ENCODE results near the gene PALB2. TPM values are rescaled to one million over a fixed set of nuclear protein-coding genes. Genes with fewer than 3 reads are reported as not detected.
A peak's percentile ranks its signal among the peaks of the same experiment; 100 is the strongest.

PALB2 gene
- total and polyA plus RNA-seq, 2 of the 13 experiments (the other 11 are each of a cell fraction or from before 2014, with no cell fraction given): 12.1 to 40.9 TPM

DNA sequence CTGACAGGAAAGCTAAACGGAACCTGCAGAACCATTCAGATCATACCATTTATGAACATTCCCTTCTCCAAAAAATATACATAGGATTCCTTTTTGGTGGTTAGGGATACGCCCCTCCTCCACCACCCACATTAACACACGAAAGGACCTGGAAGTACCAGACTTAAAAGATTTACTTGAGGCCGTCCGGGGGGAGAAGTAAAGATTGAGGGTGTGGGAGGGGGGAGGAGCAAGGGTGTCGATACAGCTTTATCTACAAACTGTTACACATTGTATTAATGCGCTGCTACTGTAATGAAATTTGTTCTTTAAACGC, 537 bp downstream of the PALB2 start (continued):
- TF ChIP-seq, protein P1, sequence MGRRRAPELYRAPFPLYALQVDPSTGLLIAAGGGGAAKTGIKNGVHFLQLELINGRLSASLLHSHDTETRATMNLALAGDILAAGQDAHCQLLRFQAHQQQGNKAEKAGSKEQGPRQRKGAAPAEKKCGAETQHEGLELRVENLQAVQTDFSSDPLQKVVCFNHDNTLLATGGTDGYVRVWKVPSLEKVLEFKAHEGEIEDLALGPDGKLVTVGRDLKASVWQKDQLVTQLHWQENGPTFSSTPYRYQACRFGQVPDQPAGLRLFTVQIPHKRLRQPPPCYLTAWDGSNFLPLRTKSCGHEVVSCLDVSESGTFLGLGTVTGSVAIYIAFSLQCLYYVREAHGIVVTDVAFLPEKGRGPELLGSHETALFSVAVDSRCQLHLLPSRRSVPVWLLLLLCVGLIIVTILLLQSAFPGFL (CRISPR knock-in tag; IDR thresholded peaks at IDR 0.05): no peak
- TF ChIP-seq AFF4 (CRISPR knock-in tag; IDR thresholded peaks at IDR 0.05) (no peak), SNAPC2 (CRISPR knock-in tag; IDR thresholded peaks at IDR 0.05) (no peak; the same call in 1 of the 2 replicates), ZNF713 (CRISPR knock-in tag; IDR thresholded peaks at IDR 0.05) (no peak), HOXA5 (CRISPR knock-in tag; IDR thresholded peaks at IDR 0.05) (no peak), ZNF740 (CRISPR knock-in tag; IDR thresholded peaks at IDR 0.05) (no peak), NFE2L2 (IDR thresholded peaks at IDR 0.05; ENCODE audit: low read length) (no peak), NONO (IDR thresholded peaks at IDR 0.05) (no peak), NONO (CRISPR knock-in tag; conservative IDR thresholded peaks at IDR 0.05) (no peak), ZNF441 (CRISPR knock-in tag; IDR thresholded peaks at IDR 0.05; ENCODE audit: borderline replicate concordance) (no peak), CBX5 (CRISPR knock-in tag; IDR thresholded peaks at IDR 0.05; ENCODE audit: borderline replicate concordance) (no peak), SMAD9 (CRISPR knock-in tag; IDR thresholded peaks at IDR 0.05) (no peak), MATR3 (CRISPR knock-in tag; IDR thresholded peaks at IDR 0.05) (no peak), ZNF549 (CRISPR knock-in tag; IDR thresholded peaks at IDR 0.05) (no peak), SMC3 (IDR thresholded peaks at IDR 0.05; ENCODE audit: low read length) (no peak), SNRNP70 (IDR thresholded peaks at IDR 0.05; ENCODE audit: low read depth, low read length) (no peak), GTF3A (CRISPR knock-in tag; conservative IDR thresholded peaks at IDR 0.05) (0 out of 2 replicates have a peak, but pooled peaks have one; percentile 74), SOX6 (IDR thresholded peaks at IDR 0.05) (no peak), SOX6 (CRISPR knock-in tag; IDR thresholded peaks at IDR 0.05) (no peak), KDM2A (CRISPR knock-in tag; IDR thresholded peaks at IDR 0.05; ENCODE audit: borderline replicate concordance, low read depth) (no peak), NFATC3 (CRISPR knock-in tag; IDR thresholded peaks at IDR 0.05) (no peak), ZNF780A (CRISPR knock-in tag; IDR thresholded peaks at IDR 0.05) (0 out of 2 replicates have a peak, but pooled peaks have one; percentile 5), ZFP82 (CRISPR knock-in tag; IDR thresholded peaks at IDR 0.05; ENCODE audit: borderline replicate concordance) (no peak)
- TF ChIP-seq, protein P2, sequence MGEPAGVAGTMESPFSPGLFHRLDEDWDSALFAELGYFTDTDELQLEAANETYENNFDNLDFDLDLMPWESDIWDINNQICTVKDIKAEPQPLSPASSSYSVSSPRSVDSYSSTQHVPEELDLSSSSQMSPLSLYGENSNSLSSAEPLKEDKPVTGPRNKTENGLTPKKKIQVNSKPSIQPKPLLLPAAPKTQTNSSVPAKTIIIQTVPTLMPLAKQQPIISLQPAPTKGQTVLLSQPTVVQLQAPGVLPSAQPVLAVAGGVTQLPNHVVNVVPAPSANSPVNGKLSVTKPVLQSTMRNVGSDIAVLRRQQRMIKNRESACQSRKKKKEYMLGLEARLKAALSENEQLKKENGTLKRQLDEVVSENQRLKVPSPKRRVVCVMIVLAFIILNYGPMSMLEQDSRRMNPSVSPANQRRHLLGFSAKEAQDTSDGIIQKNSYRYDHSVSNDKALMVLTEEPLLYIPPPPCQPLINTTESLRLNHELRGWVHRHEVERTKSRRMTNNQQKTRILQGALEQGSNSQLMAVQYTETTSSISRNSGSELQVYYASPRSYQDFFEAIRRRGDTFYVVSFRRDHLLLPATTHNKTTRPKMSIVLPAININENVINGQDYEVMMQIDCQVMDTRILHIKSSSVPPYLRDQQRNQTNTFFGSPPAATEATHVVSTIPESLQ (CRISPR knock-in tag; conservative IDR thresholded peaks at IDR 0.05): no peak
- TF ChIP-seq, protein P3, sequence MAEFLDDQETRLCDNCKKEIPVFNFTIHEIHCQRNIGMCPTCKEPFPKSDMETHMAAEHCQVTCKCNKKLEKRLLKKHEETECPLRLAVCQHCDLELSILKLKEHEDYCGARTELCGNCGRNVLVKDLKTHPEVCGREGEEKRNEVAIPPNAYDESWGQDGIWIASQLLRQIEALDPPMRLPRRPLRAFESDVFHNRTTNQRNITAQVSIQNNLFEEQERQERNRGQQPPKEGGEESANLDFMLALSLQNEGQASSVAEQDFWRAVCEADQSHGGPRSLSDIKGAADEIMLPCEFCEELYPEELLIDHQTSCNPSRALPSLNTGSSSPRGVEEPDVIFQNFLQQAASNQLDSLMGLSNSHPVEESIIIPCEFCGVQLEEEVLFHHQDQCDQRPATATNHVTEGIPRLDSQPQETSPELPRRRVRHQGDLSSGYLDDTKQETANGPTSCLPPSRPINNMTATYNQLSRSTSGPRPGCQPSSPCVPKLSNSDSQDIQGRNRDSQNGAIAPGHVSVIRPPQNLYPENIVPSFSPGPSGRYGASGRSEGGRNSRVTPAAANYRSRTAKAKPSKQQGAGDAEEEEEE (CRISPR knock-in tag; IDR thresholded peaks at IDR 0.05; ENCODE audit: borderline replicate concordance): no peak

Data from HepG2 (cell line).